Measurements from ENCODE around the gene VPS13D. TPM values are rescaled to one million over a fixed set of nuclear protein-coding genes. Genes with fewer than 3 reads are reported as not detected.

Gene VPS13D
- total RNA-seq, 1 experiment from 2014 or later, result 29.0 TPM

DNA sequence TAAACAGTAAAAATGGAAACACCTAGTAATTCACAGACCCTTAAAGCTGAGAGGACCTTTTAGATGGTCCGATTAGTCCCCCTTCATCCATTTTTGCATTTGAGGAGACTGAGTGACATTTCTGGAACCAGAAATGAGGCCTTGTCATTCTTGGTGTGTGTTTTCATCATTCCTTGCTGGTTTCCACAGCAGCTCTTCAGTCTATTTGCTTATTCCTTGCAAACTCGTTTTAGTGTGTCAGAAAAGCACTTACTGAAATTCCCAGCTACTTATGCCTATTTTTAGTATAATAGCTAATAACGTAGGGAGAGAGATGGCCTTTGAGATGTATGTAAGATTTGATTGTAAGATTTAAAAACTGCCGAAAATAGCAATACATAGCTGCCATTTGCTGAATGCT is 70.9 kb downstream of the VPS13D start (continued):
- no peak for TF ChIP-seq RELA (CRISPR knock-in tag; IDR thresholded peaks at IDR 0.05; ENCODE audit: borderline replicate concordance)
- no peak for TF ChIP-seq SMAD3 (CRISPR knock-in tag; IDR thresholded peaks at IDR 0.05; ENCODE audit: borderline replicate concordance)
- no peak for TF ChIP-seq CREB1 (CRISPR knock-in tag; IDR thresholded peaks at IDR 0.05)
- TF ChIP-seq NFATC4 (CRISPR knock-in tag; IDR thresholded peaks at IDR 0.05), result no peak
- TF ChIP-seq, protein P1, sequence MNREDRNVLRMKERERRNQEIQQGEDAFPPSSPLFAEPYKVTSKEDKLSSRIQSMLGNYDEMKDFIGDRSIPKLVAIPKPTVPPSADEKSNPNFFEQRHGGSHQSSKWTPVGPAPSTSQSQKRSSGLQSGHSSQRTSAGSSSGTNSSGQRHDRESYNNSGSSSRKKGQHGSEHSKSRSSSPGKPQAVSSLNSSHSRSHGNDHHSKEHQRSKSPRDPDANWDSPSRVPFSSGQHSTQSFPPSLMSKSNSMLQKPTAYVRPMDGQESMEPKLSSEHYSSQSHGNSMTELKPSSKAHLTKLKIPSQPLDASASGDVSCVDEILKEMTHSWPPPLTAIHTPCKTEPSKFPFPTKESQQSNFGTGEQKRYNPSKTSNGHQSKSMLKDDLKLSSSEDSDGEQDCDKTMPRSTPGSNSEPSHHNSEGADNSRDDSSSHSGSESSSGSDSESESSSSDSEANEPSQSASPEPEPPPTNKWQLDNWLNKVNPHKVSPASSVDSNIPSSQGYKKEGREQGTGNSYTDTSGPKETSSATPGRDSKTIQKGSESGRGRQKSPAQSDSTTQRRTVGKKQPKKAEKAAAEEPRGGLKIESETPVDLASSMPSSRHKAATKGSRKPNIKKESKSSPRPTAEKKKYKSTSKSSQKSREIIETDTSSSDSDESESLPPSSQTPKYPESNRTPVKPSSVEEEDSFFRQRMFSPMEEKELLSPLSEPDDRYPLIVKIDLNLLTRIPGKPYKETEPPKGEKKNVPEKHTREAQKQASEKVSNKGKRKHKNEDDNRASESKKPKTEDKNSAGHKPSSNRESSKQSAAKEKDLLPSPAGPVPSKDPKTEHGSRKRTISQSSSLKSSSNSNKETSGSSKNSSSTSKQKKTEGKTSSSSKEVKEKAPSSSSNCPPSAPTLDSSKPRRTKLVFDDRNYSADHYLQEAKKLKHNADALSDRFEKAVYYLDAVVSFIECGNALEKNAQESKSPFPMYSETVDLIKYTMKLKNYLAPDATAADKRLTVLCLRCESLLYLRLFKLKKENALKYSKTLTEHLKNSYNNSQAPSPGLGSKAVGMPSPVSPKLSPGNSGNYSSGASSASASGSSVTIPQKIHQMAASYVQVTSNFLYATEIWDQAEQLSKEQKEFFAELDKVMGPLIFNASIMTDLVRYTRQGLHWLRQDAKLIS (CRISPR knock-in tag; IDR thresholded peaks at IDR 0.05; ENCODE audit: borderline replicate concordance), result no peak
- TF ChIP-seq, protein P2, sequence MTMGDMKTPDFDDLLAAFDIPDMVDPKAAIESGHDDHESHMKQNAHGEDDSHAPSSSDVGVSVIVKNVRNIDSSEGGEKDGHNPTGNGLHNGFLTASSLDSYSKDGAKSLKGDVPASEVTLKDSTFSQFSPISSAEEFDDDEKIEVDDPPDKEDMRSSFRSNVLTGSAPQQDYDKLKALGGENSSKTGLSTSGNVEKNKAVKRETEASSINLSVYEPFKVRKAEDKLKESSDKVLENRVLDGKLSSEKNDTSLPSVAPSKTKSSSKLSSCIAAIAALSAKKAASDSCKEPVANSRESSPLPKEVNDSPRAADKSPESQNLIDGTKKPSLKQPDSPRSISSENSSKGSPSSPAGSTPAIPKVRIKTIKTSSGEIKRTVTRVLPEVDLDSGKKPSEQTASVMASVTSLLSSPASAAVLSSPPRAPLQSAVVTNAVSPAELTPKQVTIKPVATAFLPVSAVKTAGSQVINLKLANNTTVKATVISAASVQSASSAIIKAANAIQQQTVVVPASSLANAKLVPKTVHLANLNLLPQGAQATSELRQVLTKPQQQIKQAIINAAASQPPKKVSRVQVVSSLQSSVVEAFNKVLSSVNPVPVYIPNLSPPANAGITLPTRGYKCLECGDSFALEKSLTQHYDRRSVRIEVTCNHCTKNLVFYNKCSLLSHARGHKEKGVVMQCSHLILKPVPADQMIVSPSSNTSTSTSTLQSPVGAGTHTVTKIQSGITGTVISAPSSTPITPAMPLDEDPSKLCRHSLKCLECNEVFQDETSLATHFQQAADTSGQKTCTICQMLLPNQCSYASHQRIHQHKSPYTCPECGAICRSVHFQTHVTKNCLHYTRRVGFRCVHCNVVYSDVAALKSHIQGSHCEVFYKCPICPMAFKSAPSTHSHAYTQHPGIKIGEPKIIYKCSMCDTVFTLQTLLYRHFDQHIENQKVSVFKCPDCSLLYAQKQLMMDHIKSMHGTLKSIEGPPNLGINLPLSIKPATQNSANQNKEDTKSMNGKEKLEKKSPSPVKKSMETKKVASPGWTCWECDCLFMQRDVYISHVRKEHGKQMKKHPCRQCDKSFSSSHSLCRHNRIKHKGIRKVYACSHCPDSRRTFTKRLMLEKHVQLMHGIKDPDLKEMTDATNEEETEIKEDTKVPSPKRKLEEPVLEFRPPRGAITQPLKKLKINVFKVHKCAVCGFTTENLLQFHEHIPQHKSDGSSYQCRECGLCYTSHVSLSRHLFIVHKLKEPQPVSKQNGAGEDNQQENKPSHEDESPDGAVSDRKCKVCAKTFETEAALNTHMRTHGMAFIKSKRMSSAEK (CRISPR knock-in tag; IDR thresholded peaks at IDR 0.05; ENCODE audit: borderline replicate concordance), result no peak
- TF ChIP-seq FOXK1 (CRISPR knock-in tag; IDR thresholded peaks at IDR 0.05), result no peak

DNA sequence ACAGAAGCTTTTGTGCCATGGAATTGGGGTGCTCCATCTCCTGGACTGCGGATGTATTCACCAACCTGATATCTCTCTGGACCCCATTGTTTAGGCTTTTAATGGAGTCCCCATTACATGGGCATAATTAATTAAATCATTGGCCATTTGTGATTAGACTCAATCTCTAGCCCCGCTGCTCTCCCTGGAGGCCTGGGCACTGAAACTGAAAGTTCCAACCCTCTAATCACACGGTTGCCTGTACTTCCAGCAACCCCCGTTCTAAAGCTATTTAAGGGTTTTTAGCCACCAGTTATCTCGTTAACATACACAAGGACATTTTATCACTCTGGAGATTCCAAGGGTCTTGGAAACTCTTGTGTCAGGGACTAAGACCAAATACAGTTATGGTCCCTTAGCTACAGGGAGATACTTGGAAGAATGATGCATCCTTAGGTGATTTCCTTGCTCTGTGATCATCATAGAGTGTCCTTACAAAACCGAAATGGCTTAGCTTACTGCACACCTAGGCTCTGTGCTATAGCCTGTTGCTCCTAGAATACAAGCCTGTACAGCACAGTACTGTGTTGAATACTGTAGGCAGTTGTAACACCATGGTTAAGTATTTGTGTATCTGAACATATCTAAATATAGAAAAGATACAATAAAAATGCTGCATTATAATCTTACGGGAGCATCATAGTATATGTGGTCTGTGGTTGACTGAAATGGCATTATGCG is 71.8 kb downstream of the VPS13D start:
- no peak overlapping the region for H3K4me3 Mint-ChIP-seq
- CTCF ChIA-PET, result interaction anchor here (2.4 to 6.6 kb wide), 2 partner anchors 25 to 177 kb away, joined by 7 to 37 read pairs; no protein-coding TSS in a partner anchor
- no peaks in the 10 kb centered on the region for H3K27me3 Mint-ChIP-seq (ENCODE audit: low read depth)
- DNase-seq (ENCODE audit: low spot score) (no peak), ATAC-seq (no peak)
- no peak overlapping the region for H3K27ac Mint-ChIP-seq
- H3K4me1 Mint-ChIP-seq, result peaks cover 11% of the 10 kb centered on the region
- POLR2A ChIA-PET, result no interaction called here
- peaks cover 11% of the 10 kb centered on the region for H3K9me3 Mint-ChIP-seq
- H3K36me3 Mint-ChIP-seq, result peaks cover 33% of the 10 kb centered on the region
- TF ChIP-seq, protein P3, sequence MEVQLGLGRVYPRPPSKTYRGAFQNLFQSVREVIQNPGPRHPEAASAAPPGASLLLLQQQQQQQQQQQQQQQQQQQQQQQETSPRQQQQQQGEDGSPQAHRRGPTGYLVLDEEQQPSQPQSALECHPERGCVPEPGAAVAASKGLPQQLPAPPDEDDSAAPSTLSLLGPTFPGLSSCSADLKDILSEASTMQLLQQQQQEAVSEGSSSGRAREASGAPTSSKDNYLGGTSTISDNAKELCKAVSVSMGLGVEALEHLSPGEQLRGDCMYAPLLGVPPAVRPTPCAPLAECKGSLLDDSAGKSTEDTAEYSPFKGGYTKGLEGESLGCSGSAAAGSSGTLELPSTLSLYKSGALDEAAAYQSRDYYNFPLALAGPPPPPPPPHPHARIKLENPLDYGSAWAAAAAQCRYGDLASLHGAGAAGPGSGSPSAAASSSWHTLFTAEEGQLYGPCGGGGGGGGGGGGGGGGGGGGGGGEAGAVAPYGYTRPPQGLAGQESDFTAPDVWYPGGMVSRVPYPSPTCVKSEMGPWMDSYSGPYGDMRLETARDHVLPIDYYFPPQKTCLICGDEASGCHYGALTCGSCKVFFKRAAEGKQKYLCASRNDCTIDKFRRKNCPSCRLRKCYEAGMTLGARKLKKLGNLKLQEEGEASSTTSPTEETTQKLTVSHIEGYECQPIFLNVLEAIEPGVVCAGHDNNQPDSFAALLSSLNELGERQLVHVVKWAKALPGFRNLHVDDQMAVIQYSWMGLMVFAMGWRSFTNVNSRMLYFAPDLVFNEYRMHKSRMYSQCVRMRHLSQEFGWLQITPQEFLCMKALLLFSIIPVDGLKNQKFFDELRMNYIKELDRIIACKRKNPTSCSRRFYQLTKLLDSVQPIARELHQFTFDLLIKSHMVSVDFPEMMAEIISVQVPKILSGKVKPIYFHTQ (CRISPR knock-in tag; IDR thresholded peaks at IDR 0.05), result no peak
- TF ChIP-seq OVOL2 (CRISPR knock-in tag; IDR thresholded peaks at IDR 0.05; ENCODE audit: borderline replicate concordance) (no peak), RELA (CRISPR knock-in tag; IDR thresholded peaks at IDR 0.05; ENCODE audit: borderline replicate concordance) (no peak), ZNF423 (CRISPR knock-in tag; IDR thresholded peaks at IDR 0.05) (no peak), MXD4 (CRISPR knock-in tag; IDR thresholded peaks at IDR 0.05; ENCODE audit: borderline replicate concordance) (no peak), TP53 (CRISPR knock-in tag; IDR thresholded peaks at IDR 0.05) (no peak), NR3C1 (CRISPR knock-in tag; conservative IDR thresholded peaks at IDR 0.05; ENCODE audit: low read depth) (no peak), CREM (CRISPR knock-in tag; IDR thresholded peaks at IDR 0.05) (no peak), TEAD1 (CRISPR knock-in tag; IDR thresholded peaks at IDR 0.05) (no peak), ZNF263 (CRISPR knock-in tag; IDR thresholded peaks at IDR 0.05; ENCODE audit: low read depth) (no peak)
- TF ChIP-seq, protein P4, sequence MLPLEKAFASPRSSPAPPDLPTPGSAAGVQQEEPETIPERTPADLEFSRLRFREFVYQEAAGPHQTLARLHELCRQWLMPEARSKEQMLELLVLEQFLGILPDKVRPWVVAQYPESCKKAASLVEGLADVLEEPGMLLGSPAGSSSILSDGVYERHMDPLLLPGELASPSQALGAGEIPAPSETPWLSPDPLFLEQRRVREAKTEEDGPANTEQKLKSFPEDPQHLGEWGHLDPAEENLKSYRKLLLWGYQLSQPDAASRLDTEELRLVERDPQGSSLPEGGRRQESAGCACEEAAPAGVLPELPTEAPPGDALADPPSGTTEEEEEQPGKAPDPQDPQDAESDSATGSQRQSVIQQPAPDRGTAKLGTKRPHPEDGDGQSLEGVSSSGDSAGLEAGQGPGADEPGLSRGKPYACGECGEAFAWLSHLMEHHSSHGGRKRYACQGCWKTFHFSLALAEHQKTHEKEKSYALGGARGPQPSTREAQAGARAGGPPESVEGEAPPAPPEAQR (CRISPR knock-in tag; IDR thresholded peaks at IDR 0.05), result no peak
- TF ChIP-seq, protein P5, sequence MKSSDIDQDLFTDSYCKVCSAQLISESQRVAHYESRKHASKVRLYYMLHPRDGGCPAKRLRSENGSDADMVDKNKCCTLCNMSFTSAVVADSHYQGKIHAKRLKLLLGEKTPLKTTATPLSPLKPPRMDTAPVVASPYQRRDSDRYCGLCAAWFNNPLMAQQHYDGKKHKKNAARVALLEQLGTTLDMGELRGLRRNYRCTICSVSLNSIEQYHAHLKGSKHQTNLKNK (CRISPR knock-in tag; IDR thresholded peaks at IDR 0.05), result no peak
- TF ChIP-seq, protein P6, sequence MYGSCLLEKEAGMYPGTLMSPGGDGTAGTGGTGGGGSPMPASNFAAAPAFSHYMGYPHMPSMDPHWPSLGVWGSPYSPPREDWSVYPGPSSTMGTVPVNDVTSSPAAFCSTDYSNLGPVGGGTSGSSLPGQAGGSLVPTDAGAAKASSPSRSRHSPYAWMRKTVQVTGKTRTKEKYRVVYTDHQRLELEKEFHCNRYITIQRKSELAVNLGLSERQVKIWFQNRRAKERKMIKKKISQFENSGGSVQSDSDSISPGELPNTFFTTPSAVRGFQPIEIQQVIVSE (CRISPR knock-in tag; IDR thresholded peaks at IDR 0.05; ENCODE audit: borderline replicate concordance), result no peak
- TF ChIP-seq, protein P7, sequence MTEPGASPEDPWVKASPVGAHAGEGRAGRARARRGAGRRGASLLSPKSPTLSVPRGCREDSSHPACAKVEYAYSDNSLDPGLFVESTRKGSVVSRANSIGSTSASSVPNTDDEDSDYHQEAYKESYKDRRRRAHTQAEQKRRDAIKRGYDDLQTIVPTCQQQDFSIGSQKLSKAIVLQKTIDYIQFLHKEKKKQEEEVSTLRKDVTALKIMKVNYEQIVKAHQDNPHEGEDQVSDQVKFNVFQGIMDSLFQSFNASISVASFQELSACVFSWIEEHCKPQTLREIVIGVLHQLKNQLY (CRISPR knock-in tag; IDR thresholded peaks at IDR 0.05), result no peak

All from WTC11 (cell line).